CD4-positive, CD25-positive, alpha-beta regulatory T cell (primary cell): ENCODE measurements around the gene BACH1. TPM values are rescaled to one million over a fixed set of nuclear protein-coding genes. Genes with fewer than 3 reads are reported as not detected.
"Not testable (repeated sequence)": the region's sequence is repeated elsewhere in the genome, so short reads cannot be mapped to it uniquely, and the experiment has no call there.

ENCODE experiments used
- ATAC-seq, 2 donors: fragments of 150-1000 bp; cut with Tn5 transposase; one replicate each; pipeline ENCODE4 v1.10.0; 2021; ENCODE audit warnings: low read depth in 2 of 2, moderate number of reproducible peaks in 2 of 2, moderate library complexity in 1 of 2
- DNase-seq, 3 donors: peaks; one replicate each; pipeline versions ENCODE4 v3.0.0 to v3.0.0-alpha.2; 2012 to 2022; ENCODE audit warnings: mixed read lengths in 1 of 3
- H3K27ac ChIP-seq: one replicate; pipeline ENCODE4 v1.7.0; 2013; ENCODE audit warnings: mild to moderate bottlenecking, low read length; ENCODE audit not compliant: insufficient read depth, poor library complexity, severe bottlenecking
- H3K27me3 ChIP-seq: one replicate; pipeline ENCODE4 v1.7.0; 2013; ENCODE audit warnings: low read length; ENCODE audit not compliant: control insufficient read depth, insufficient read depth
- H3K36me3 ChIP-seq: one replicate; pipeline ENCODE4 v1.7.0; 2013; ENCODE audit warnings: mild to moderate bottlenecking, low read length, moderate library complexity; ENCODE audit not compliant: control insufficient read depth, insufficient read depth
- H3K4me1 ChIP-seq: 2 replicates; pipeline ENCODE4 v1.7.0; 2013; ENCODE audit warnings: mild to moderate bottlenecking, low read length; ENCODE audit not compliant: insufficient read depth, control insufficient read depth, poor library complexity, severe bottlenecking
- H3K4me3 ChIP-seq: one replicate; pipeline ENCODE4 v1.7.0; 2013; ENCODE audit warnings: low read depth, mild to moderate bottlenecking, low read length, moderate library complexity
- H3K9me3 ChIP-seq, 2 experiments: 1 replicate in 1 of 2; 2 replicates in 1 of 2; pipeline ENCODE4 v1.7.0; 2013; ENCODE audit warnings: low read length in 2 of 2, mild to moderate bottlenecking in 1 of 2, moderate library complexity in 1 of 2; ENCODE audit not compliant: control insufficient read depth in 2 of 2
- H3K27ac Mint-ChIP-seq, 3 donors: one replicate each; pipeline ENCODE4 v1.8.0; 2020 to 2022; ENCODE audit warnings: mild to moderate bottlenecking in 3 of 3, mixed read lengths in 3 of 3, moderate library complexity in 2 of 3
- H3K27me3 Mint-ChIP-seq: one replicate; pipeline ENCODE4 v1.8.0; 2022; ENCODE audit warnings: mild to moderate bottlenecking, mixed read lengths
- H3K36me3 Mint-ChIP-seq: one replicate; pipeline ENCODE4 v1.8.0; 2020; ENCODE audit warnings: mixed read lengths
- H3K4me1 Mint-ChIP-seq, 4 donors: one replicate each; pipeline ENCODE4 v1.8.0; 2020 to 2022; ENCODE audit warnings: mixed read lengths in 4 of 4, mild to moderate bottlenecking in 1 of 4
- H3K4me3 Mint-ChIP-seq, 4 donors: one replicate each; pipeline ENCODE4 v1.8.0; 2020 to 2022; ENCODE audit warnings: mild to moderate bottlenecking in 4 of 4, mixed read lengths in 4 of 4, moderate library complexity in 3 of 4
- H3K9me3 Mint-ChIP-seq, 7 donors: one replicate each; pipeline ENCODE4 v1.8.0; 2020 to 2022; ENCODE audit warnings: mixed read lengths in 7 of 7, mild to moderate bottlenecking in 3 of 7, moderate library complexity in 2 of 7
- polyA plus RNA-seq, 4 donors: library from polyadenylated mRNA; unstranded; fragments of 300-500 nt; fragmentation: Illumina TruSeq; gene quantifications; one replicate each; pipeline ENCODE4 v1.2.3, GENCODE V29; 2021
- total RNA-seq: library from RNA; stranded (reverse); gene quantifications from one replicate; pipeline ENCODE4 v1.2.3, GENCODE V29; 2022

BACH1 gene
- total RNA-seq = 108 TPM
- polyA plus RNA-seq = 10 to 100 TPM; 30.2 to 50.5 (median 40.7) TPM

DNA sequence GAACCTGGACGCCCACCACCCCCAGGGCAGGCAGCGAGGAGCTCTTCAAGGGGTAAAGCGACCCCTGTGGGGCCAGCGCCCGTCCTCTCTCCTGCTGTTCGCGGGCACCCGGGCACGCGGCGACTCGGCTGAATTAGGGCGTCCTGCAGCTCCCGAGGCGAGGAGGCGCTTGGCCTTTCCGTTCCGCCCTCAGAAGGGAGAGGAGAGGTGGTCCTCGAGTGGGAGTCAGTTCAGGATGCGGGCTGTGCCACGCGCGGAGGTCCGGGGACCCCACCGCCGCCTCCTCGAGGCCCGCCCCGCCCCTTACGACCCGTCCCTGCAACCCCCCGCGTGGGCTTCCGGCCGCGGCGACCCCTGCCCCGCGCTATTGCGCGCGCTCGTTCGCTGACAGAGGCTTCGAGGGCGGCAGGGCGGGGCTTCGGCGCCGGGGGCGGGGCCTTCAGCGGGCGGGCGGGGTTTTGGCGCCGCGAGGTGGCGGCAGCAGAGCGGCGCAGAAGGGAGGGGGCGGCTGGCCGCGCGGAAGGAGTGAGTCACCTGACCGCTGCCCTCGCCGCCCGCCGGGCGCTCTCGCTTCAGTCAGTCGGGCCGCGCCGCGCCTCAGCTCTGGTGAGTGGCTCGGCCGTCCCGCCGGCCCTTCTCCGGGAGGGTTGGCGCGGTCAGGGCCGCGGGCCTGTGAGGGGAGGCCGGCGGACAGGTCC is at the start of gene BACH1:
BACH1 (plus strand) TSS at position 575 of the 698 bp plus-strand sequence. CDS start 22,359 bp downstream, outside the sequence.
- no peaks in the 10 kb centered on the region for H3K36me3 ChIP-seq
- peaks cover 0 to 12% (median 0%) of the 10 kb centered on the region in 7 donors for H3K9me3 Mint-ChIP-seq
- peak; percentile 79 to 89 (median 81) for DNase-seq
- H3K27me3 Mint-ChIP-seq = no peaks in the 10 kb centered on the region
- peak within 1 kb of the TSS; percentile 87 for H3K27ac ChIP-seq
- peak within 1 kb of the TSS; percentile 99 for H3K4me3 ChIP-seq
- no peaks in the 10 kb centered on the region for H3K36me3 Mint-ChIP-seq
- H3K4me1 Mint-ChIP-seq = peaks cover 24 to 83% (median 67%) of the 10 kb centered on the region in 4 donors
- peak within 1 kb of the TSS; percentile 84 to 99 (median 93) for H3K4me3 Mint-ChIP-seq
- peak; percentile 63 for ATAC-seq
- H3K27ac Mint-ChIP-seq = peak within 1 kb of the TSS; percentile 91 to 97 (median 92)
- peaks cover 69% of the 10 kb centered on the region for H3K4me1 ChIP-seq
- H3K9me3 ChIP-seq = no peaks in the 10 kb centered on the region
- H3K27me3 ChIP-seq = no peaks in the 10 kb centered on the region

- ATAC-seq, H3K4me1 ChIP-seq, H3K4me3 ChIP-seq, H3K36me3 ChIP-seq, DNase-seq, H3K27ac ChIP-seq, H3K27ac Mint-ChIP-seq, H3K27me3 ChIP-seq, H3K36me3 Mint-ChIP-seq, H3K4me1 Mint-ChIP-seq, H3K4me3 Mint-ChIP-seq: not testable (repeated sequence)
- H3K27me3 Mint-ChIP-seq = peaks cover 14% of the 10 kb centered on the region
- peaks cover 0 to 22% (median 5%) of the 10 kb centered on the region in 7 donors for H3K9me3 Mint-ChIP-seq
- peaks cover 6 to 18% of the 10 kb centered on the region in 2 experiments for H3K9me3 ChIP-seq
These were observed 49.4 kb upstream of the BACH1 start for GRCh38 chr21:29249289-29249688.

DNA sequence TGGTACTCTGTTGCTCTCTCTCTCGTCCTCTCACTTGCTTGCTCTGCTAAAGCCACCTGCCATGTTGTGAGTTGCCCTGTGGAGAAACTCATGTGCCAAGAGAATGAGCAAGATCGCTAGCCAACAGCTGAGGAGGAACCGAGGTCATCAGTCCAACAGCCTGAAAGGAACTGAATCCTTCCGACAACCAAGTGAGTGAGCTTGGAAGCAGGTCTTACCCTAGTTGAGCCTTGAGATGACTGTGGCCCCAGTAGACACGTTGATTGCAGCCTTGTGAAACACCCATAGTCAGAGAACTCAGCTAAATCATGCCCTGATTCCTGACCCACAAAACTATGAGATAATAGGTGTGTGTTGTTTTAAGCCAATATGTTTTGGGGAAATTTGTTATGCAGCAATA is 48.1 kb upstream of the BACH1 start:
- Histone ChIP-seq H3K9me3 (peaks cover 13 to 22% of the 10 kb centered on the region in 2 experiments), H3K27ac (no peak overlapping the region), H3K4me1 (no peaks in the 10 kb centered on the region), H3K36me3 (no peaks in the 10 kb centered on the region), H3K4me3 (no peak overlapping the region), H3K27me3 (peaks cover 8% of the 10 kb centered on the region)
- peaks cover 0 to 30% (median 6%) of the 10 kb centered on the region in 7 donors for H3K9me3 Mint-ChIP-seq
- no peaks in the 10 kb centered on the region for H3K4me1 Mint-ChIP-seq
- no peak for DNase-seq
- H3K27me3 Mint-ChIP-seq = peaks cover 14% of the 10 kb centered on the region
- no peak overlapping the region for H3K4me3 Mint-ChIP-seq
- no peak overlapping the region for H3K27ac Mint-ChIP-seq
- H3K36me3 Mint-ChIP-seq = peaks cover 4% of the 10 kb centered on the region
- ATAC-seq = no peak

DNA sequence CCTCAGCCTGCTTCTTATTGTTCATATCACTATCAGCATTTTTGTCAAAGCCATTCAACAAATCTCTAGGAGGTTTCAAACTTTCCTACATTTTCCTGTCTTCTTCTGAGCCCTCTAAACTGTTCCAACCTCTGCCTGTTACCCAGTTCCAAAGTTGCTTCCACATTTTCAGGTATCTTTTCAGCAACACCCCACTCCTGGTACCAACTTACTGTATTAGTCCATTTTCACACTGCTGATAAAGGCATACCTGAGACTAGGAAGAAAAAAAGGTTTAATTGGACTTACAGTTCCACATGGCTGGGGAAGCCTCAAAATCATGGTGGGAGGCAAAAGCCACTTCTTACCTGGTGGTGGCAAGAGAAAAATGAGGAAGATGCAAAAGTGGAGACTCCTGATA is 44.9 kb upstream of the BACH1 start:
- not testable (repeated sequence) for H3K4me3 ChIP-seq, H3K27ac Mint-ChIP-seq, ATAC-seq, H3K4me1 ChIP-seq, H3K36me3 ChIP-seq, H3K27me3 ChIP-seq, DNase-seq, H3K4me3 Mint-ChIP-seq, H3K36me3 Mint-ChIP-seq, H3K4me1 Mint-ChIP-seq, H3K27ac ChIP-seq
- Mint-ChIP-seq H3K9me3 (peaks cover 0 to 30% (median 6%) of the 10 kb centered on the region in 7 donors), H3K27me3 (peaks cover 22% of the 10 kb centered on the region)
- peaks cover 13 to 22% of the 10 kb centered on the region in 2 experiments for H3K9me3 ChIP-seq

DNA sequence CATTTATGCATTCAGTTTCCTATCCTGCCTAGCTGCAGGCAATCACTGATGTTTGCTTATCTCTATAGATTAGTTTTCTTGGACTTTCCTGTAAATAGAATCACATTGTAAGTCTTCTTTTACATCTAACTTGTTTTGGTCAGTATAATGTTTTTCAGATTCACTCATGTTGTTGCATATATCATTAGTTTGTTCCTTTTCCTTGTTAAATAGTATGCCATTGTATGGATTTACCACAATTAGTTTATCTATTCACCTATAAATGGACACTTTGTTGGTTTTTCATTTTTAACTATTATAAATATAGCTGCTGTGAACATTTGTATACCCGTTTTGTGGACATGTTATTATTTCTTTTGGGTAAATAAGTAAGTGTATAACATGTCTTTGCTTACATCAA is 44.2 kb upstream of the BACH1 start:
- Mint-ChIP-seq H3K27ac (no peak overlapping the region), H3K27me3 (peaks cover 22% of the 10 kb centered on the region), H3K4me1 (no peaks in the 10 kb centered on the region), H3K9me3 (peaks cover 0 to 26% (median 6%) of the 10 kb centered on the region in 7 donors), H3K4me3 (no peak overlapping the region), H3K36me3 (peaks cover 4% of the 10 kb centered on the region)
- no peaks in the 10 kb centered on the region for H3K36me3 ChIP-seq
- H3K4me1 ChIP-seq = no peaks in the 10 kb centered on the region
- peaks cover 6% of the 10 kb centered on the region for H3K27me3 ChIP-seq
- H3K27ac ChIP-seq = no peak overlapping the region
- ATAC-seq (no peak), DNase-seq (no peak)
- peaks cover 13 to 18% of the 10 kb centered on the region in 2 experiments for H3K9me3 ChIP-seq
- no peak overlapping the region for H3K4me3 ChIP-seq

DNA sequence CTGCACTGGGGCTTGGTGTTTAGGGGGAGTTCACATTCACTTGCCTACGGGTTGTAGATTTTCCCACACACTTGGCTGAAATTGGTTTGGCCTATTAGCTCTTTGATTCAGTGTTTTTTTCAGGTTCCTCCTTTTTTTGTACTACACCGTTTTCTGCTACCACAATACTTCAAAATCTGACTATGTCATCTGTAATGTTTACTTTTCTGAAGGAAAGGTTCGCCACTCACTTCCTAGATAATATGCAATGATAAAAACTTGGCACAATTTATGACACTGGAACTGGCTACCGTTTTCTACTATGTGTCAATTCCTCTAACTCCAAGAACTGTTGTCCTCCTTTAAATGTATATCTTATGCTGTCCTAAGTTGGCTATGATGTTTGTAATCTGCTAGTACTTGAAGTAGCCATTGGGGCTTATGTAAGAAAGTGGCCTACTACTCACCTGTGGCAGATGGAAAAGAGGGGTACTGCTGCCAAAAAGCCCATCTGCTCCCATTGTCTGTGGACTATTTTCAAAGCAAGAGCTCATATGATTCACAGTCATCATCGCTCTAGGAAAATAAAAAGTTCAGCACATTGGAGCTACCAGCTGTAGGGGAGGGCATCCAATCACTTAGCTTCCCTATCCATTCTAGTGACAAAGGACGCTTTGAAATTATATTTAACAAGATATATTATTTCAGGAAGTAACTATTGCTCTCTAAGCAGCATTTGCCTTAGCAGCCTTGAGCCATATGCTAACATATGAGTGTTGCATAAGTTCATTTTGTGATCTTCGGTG is 42.4 kb upstream of the BACH1 start:
- H3K36me3 Mint-ChIP-seq = peaks cover 4% of the 10 kb centered on the region
- Histone ChIP-seq H3K27me3 (peaks cover 1% of the 10 kb centered on the region), H3K36me3 (no peaks in the 10 kb centered on the region), H3K4me1 (no peaks in the 10 kb centered on the region), H3K9me3 (peaks cover 13 to 18% of the 10 kb centered on the region in 2 experiments), H3K27ac (no peak overlapping the region), H3K4me3 (no peak overlapping the region)
- H3K27ac Mint-ChIP-seq = no peak overlapping the region
- no peak overlapping the region for H3K4me3 Mint-ChIP-seq
- DNase-seq = no peak
- H3K4me1 Mint-ChIP-seq = no peaks in the 10 kb centered on the region
- ATAC-seq = no peak
- peaks cover 0 to 26% (median 8%) of the 10 kb centered on the region in 7 donors for H3K9me3 Mint-ChIP-seq
- peaks cover 13% of the 10 kb centered on the region for H3K27me3 Mint-ChIP-seq

- Mint-ChIP-seq H3K4me3 (no peak overlapping the region), H3K36me3 (peaks cover under 1% of the 10 kb centered on the region), H3K27ac (no peak overlapping the region), H3K4me1 (no peaks in the 10 kb centered on the region), H3K9me3 (peaks cover 0 to 22% (median 8%) of the 10 kb centered on the region in 7 donors), H3K27me3 (peaks cover 12% of the 10 kb centered on the region)
- Histone ChIP-seq H3K4me3 (no peak overlapping the region), H3K27ac (no peak overlapping the region), H3K27me3 (peaks cover 1% of the 10 kb centered on the region), H3K4me1 (no peaks in the 10 kb centered on the region), H3K36me3 (no peaks in the 10 kb centered on the region), H3K9me3 (peaks cover 13 to 18% of the 10 kb centered on the region in 2 experiments)
- DNase-seq (no peak), ATAC-seq (no peak)
These were observed 41.0 kb upstream of the BACH1 start for GRCh38 chr21:29257701-29258100.
